DOHH2 (cell line): ENCODE results near the gene PI16.

Experiments
- H3F3A ChIP-seq: fragments of 200-600 bp; sonication (generic), shearing (Covaris generic); 2 replicates; pipeline ENCODE4 v1.6.0; 2016; ENCODE audit warnings: antibody characterized with exemption, mild to moderate bottlenecking; ENCODE audit not compliant: control insufficient read depth, insufficient read depth
- H3K27ac ChIP-seq: fragments of 200-600 bp; sonication (generic); 2 replicates; pipeline ENCODE4 v1.5.1; 2014; ENCODE audit warnings: low read depth, mild to moderate bottlenecking, low read length, moderate library complexity
- H3K27me3 ChIP-seq: fragments of 200-600 bp; sonication (generic); 2 replicates; pipeline ENCODE4 v1.6.1; 2014; ENCODE audit warnings: mild to moderate bottlenecking, low read length, mixed read lengths; ENCODE audit not compliant: control insufficient read depth
- H3K36me3 ChIP-seq: fragments of 200-600 bp; sonication (generic); 2 replicates; pipeline ENCODE4 v1.6.1; 2014; ENCODE audit warnings: mild to moderate bottlenecking, low read length, moderate library complexity, mixed read lengths; ENCODE audit not compliant: control insufficient read depth
- H3K4me1 ChIP-seq: fragments of 200-600 bp; sonication (generic); 2 replicates; pipeline ENCODE4 v1.6.1; 2014; ENCODE audit warnings: mild to moderate bottlenecking, low read length, mixed read lengths; ENCODE audit not compliant: control insufficient read depth
- H3K4me2 ChIP-seq: fragments of 200-600 bp; sonication (generic); 2 replicates; pipeline ENCODE4 v1.6.0; 2014; ENCODE audit warnings: mild to moderate bottlenecking, low read length, moderate library complexity
- H3K4me3 ChIP-seq: fragments of 200-600 bp; sonication (generic); 2 replicates; pipeline ENCODE4 v1.5.1; 2014; ENCODE audit warnings: mild to moderate bottlenecking, low read length, mixed read lengths
- H3K79me2 ChIP-seq: fragments of 200-600 bp; sonication (generic); 2 replicates; pipeline ENCODE4 v1.6.1; 2014; ENCODE audit warnings: mild to moderate bottlenecking, low read length, mixed read lengths; ENCODE audit not compliant: control insufficient read depth
- H3K9me2 ChIP-seq: fragments of 200-600 bp; sonication (generic); replicated peaks from 2 replicates; pipeline ENCODE4 v1.6.1; 2014; ENCODE audit warnings: mild to moderate bottlenecking, low read length, mixed read lengths; ENCODE audit not compliant: control insufficient read depth
- H3K9me3 ChIP-seq: fragments of 200-600 bp; sonication (generic); 2 replicates; pipeline ENCODE4 v1.6.1; 2014; ENCODE audit warnings: antibody characterized with exemption, low read length, mixed read lengths; ENCODE audit not compliant: control insufficient read depth, insufficient read depth
- H4K20me1 ChIP-seq: fragments of 200-600 bp; sonication (generic); 2 replicates; pipeline ENCODE4 v1.6.0; 2014; ENCODE audit warnings: low read depth, mild to moderate bottlenecking, antibody characterized with exemption, low read length, moderate library complexity; ENCODE audit not compliant: control insufficient read depth, insufficient read depth
- EZH2phosphoT487 ChIP-seq: fragments of 200-600 bp; sonication (generic); IDR thresholded peaks from 2 replicates; pipeline ENCODE4 v1.6.1; 2017; ENCODE audit warnings: borderline replicate concordance, mild to moderate bottlenecking, antibody characterized with exemption, low read length, moderate library complexity, mixed read lengths
- TF ChIP-seq, protein P1 (sequence below): fragments of 200-600 bp; sonication (generic); IDR thresholded peaks from one replicate; pipeline ENCODE4 v1.5.1; 2014; ENCODE audit warnings: antibody characterized with exemption, mild to moderate bottlenecking, low read depth, low read length; ENCODE audit not compliant: poor library complexity, severe bottlenecking

Gene PI16, protein sequence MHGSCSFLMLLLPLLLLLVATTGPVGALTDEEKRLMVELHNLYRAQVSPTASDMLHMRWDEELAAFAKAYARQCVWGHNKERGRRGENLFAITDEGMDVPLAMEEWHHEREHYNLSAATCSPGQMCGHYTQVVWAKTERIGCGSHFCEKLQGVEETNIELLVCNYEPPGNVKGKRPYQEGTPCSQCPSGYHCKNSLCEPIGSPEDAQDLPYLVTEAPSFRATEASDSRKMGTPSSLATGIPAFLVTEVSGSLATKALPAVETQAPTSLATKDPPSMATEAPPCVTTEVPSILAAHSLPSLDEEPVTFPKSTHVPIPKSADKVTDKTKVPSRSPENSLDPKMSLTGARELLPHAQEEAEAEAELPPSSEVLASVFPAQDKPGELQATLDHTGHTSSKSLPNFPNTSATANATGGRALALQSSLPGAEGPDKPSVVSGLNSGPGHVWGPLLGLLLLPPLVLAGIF

DNA sequence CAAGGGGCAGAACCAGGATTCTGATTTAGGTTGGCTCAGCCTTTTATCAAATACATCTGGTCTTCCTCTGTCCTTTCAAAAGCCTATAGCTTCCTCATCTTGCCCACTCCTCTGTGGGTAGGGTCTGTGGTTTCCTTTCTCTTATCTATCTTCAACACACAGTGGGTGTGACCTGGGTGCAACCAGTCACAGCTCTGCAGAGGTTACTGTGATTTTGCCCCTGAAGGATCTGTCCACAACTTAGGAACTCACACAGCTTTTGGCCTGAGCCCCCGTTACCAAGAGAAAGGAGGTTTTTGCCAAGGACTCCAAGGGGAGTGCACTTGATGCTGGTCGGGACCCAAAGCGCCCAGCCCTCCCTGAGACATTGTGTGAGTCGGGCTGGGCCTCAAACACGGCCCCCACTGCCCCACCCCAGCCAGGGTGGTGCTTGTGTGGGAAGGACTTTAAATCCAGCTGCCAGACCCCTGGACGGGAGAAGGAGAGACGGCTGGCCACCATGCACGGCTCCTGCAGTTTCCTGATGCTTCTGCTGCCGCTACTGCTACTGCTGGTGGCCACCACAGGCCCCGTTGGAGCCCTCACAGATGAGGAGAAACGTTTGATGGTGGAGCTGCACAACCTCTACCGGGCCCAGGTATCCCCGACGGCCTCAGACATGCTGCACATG is at the start of gene PI16:
Gene PI16, plus strand, starts transcription at position 477 of the 670 bp plus-strand sequence. Its CDS starts 23 bp downstream, at position 500.
- no peak within 1 kb of the TSS for H3K27ac ChIP-seq
- H3K4me2 ChIP-seq, result peak within 1 kb of the TSS; percentile 53
- peak within 1 kb of the TSS; percentile 33 for H3K4me3 ChIP-seq
- H3K27me3 ChIP-seq, result no peaks in the 10 kb centered on the region
- H3K9me2 ChIP-seq, result no peaks in the 10 kb centered on the region
- H3K4me1 ChIP-seq, result peaks cover 25% of the 10 kb centered on the region
- H3F3A ChIP-seq, result no peaks in the 10 kb centered on the region
- no peaks in the 10 kb centered on the region for H3K79me2 ChIP-seq
- H3K9me3 ChIP-seq, result no peaks in the 10 kb centered on the region
- TF ChIP-seq EZH2phosphoT487, result no peak
- TF ChIP-seq, protein P1, sequence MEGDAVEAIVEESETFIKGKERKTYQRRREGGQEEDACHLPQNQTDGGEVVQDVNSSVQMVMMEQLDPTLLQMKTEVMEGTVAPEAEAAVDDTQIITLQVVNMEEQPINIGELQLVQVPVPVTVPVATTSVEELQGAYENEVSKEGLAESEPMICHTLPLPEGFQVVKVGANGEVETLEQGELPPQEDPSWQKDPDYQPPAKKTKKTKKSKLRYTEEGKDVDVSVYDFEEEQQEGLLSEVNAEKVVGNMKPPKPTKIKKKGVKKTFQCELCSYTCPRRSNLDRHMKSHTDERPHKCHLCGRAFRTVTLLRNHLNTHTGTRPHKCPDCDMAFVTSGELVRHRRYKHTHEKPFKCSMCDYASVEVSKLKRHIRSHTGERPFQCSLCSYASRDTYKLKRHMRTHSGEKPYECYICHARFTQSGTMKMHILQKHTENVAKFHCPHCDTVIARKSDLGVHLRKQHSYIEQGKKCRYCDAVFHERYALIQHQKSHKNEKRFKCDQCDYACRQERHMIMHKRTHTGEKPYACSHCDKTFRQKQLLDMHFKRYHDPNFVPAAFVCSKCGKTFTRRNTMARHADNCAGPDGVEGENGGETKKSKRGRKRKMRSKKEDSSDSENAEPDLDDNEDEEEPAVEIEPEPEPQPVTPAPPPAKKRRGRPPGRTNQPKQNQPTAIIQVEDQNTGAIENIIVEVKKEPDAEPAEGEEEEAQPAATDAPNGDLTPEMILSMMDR, result no peak
- H4K20me1 ChIP-seq, result no peaks in the 10 kb centered on the region
- H3K36me3 ChIP-seq, result no peaks in the 10 kb centered on the region

GRCh38 chr6:36904851-36905393 is 49.6 kb upstream of the PI16 start:
- no peak for TF ChIP-seq EZH2phosphoT487
- TF ChIP-seq, protein P1, result no peak
- Histone ChIP-seq H3K9me2 (no peaks in the 10 kb centered on the region), H3K4me1 (no peaks in the 10 kb centered on the region), H4K20me1 (no peaks in the 10 kb centered on the region), H3F3A (no peaks in the 10 kb centered on the region), H3K27me3 (no peaks in the 10 kb centered on the region), H3K9me3 (no peaks in the 10 kb centered on the region), H3K4me3 (no peak overlapping the region), H3K36me3 (peaks cover 56% of the 10 kb centered on the region), H3K27ac (no peak overlapping the region), H3K79me2 (no peaks in the 10 kb centered on the region), H3K4me2 (no peak overlapping the region)

DNA sequence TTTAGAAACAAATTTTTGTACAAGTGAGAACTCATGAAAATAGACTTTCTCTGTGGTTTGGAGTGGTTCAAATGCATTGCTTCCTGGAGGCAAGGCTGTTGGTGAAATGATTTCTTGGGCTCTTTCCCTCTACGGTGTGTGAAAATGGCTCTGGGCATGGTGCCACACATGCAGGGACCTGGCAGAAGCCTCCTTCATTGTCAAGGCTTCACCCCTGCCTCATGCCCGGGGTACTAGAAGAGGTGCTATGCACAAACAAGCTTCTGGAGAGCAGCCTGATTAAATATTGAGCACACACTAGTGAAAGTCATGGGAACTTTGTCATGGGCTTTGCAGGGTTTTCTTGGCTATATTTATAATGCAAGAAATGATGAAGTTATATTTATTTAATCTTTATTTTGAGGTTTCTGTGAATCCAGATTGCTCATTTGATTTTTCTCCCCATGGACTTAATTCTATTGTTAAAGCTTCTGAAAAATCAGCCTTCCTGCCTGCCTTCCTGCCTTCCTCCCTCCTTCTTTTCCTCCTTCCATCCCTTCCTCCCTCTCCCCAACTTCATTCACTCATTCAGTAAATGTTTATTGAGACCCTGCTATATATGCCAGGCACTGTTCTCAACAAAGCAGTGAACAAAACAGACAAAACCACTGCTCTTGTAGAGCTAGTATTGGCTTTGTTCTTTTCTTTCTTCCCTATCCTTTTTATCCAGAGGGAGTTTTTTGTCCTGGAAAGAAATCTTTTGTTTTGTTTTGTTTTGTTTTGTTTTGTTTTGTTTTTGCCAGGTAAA is 47.8 kb upstream of the PI16 start:
- H3K27ac ChIP-seq, result no peak overlapping the region
- no peaks in the 10 kb centered on the region for H4K20me1 ChIP-seq
- no peaks in the 10 kb centered on the region; the same call in 1 of the 2 replicates for H3K4me1 ChIP-seq
- no peaks in the 10 kb centered on the region for H3K9me3 ChIP-seq
- no peaks in the 10 kb centered on the region for H3K79me2 ChIP-seq
- no peak overlapping the region for H3K4me3 ChIP-seq
- H3K36me3 ChIP-seq, result peaks cover 53% of the 10 kb centered on the region
- H3K4me2 ChIP-seq, result no peak overlapping the region
- H3F3A ChIP-seq, result no peaks in the 10 kb centered on the region
- H3K27me3 ChIP-seq, result no peaks in the 10 kb centered on the region
- TF ChIP-seq EZH2phosphoT487, result no peak
- TF ChIP-seq, protein P1, result no peak
- no peaks in the 10 kb centered on the region for H3K9me2 ChIP-seq
